ENCODE results near the gene DYNLL1. TPM values are rescaled to one million over a fixed set of nuclear protein-coding genes. Genes with fewer than 3 reads are reported as not detected.
"Not testable (repeated sequence)": the region's sequence is repeated elsewhere in the genome, so short reads cannot be mapped to it uniquely, and the experiment has no call there.

The DYNLL1 gene
- total RNA-seq: 144 TPM
- long read RNA-seq, transcript DYNLL1-201 (3 exons, 720 nt): major isoform, 27 of 45 reads
- long read RNA-seq, transcript DYNLL1-205 (5 exons, 662 nt): minor isoform, 7 of 45 reads
- long read RNA-seq, partial matches to known transcripts: 0 of 45 reads
- long read RNA-seq, other reads (novel, unspliced or antisense): 2 of 45 reads

- peak; percentile 98 for DNase-seq
- intact Hi-C loops (cut with micrococcal nuclease): loop anchor here (5.0 kb wide), 1 partner anchor 41 kb away; no protein-coding TSS in a partner anchor
- ATAC-seq: peak; percentile 98
These were observed at the start of gene DYNLL1 for GRCh38 chr12:120495731-120496412. Gene DYNLL1, plus strand, starts transcription at chr12:120496113. Its CDS starts 309 bp downstream, at chr12:120496422.

- DNase-seq; ATAC-seq; intact Hi-C loops (cut with micrococcal nuclease): not testable (repeated sequence)
These were observed 49.1 kb upstream of the DYNLL1 start for GRCh38 chr12:120446844-120447178.

DNA sequence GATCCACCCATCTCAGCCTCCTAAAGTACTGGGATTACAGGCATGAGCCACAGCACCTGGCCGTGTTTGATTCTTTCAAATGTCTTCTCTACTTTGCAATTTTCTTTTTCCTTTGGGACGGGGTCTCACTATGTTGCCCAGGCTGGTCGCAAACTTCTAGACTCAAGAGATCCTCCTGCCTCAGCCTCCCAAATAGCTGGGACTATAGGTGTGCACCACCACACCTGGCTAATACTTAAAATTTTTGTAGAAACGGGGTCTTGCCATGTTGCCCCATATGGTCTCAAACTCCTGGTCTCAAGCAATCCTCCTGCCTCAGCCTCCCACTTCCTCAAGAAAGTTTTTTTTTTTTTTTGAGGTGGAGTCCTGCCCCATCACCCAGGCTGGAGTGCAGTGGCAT is 47.9 kb upstream of the DYNLL1 start:
- ATAC-seq: no peak
- intact Hi-C loops (cut with micrococcal nuclease): no loop called here
- DNase-seq: no peak

DNA sequence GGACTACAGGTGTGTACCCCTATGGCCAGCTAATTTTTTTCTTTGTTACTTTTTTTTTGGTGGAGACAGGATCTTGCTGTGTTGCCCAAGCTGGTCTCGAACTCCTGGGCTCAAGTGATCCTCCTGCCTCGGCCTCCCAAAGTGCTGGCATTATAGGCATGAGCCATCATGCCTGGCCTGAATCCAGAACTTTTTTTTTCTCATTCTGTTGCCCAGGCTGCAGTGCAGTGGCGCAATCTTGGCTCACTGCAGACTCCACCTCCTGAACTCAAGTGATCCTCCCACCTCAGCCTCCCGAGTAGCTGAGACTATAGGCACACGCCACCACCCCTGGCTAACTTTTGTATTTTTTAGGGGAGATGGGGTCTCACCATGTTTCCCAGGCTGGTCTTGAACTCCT is 43.4 kb upstream of the DYNLL1 start:
- DNase-seq; ATAC-seq; intact Hi-C loops (cut with micrococcal nuclease): not testable (repeated sequence)

DNA sequence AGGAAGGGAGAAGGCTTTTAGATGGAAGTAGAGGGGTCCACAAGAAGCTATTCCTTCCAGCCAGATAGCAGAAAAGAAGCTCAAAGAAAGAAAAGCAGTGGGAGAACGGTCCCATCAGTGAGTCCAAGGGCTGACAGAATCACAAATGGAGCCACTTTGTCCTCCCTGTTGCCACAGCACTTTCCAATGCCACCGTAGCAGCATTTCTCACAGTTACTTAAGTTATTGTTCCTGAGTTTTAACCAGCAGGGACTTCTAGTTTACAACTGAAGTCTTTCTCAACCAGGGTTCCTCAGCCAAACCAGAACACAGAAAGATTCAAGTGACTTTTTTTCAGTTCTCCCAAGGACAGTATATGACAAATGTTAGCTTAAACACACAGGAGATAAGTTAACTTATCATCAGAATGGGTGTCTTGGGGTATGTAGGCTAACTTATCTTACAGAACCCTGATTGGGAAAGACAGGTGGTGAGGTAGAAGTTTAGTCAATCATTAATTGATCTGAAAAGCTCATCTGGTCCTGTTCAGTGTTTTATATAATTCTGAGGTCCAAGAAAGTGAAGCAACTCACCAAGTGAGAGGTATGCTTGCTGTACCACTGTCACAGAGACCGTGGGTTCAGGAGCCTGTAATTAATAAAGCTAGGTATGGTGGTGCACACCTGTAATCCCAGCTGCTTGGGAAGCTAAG is 42.7 kb upstream of the DYNLL1 start:
- ATAC-seq (no peak), DNase-seq (no peak)
- intact Hi-C loops (cut with micrococcal nuclease): no loop called here

GRCh38 chr12:120453977-120454376 is 41.9 kb upstream of the DYNLL1 start:
- DNase-seq (no peak), ATAC-seq (peak; percentile 27)
- intact Hi-C loops (cut with micrococcal nuclease): no loop called here

- ATAC-seq (no peak), DNase-seq (no peak)
- intact Hi-C loops (cut with micrococcal nuclease): no loop called here
These were observed 40.6 kb upstream of the DYNLL1 start for GRCh38 chr12:120455302-120455701.

GRCh38 chr12:120457133-120457532 is 38.8 kb upstream of the DYNLL1 start:
- no peak for DNase-seq
- ATAC-seq: no peak
- intact Hi-C loops (cut with micrococcal nuclease): no loop called here

DNA sequence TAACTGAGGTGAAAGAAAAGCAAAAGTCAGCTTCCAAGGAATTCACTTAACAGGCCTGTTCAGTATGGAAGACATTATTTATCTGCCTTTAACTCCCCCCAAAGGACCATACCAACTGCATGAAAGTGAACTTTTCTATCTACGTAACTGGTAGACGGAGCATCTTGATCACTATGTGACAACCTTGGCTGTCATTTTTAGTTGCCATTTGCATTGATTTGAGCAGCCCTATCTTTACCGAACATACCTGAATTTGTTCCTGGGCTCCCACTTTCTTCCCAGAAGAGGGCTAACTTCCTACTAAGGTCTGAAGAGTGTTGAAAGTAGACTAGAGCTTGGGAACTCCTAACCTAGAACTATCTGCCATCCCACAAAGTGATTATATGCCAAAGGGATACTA is 35.8 kb upstream of the DYNLL1 start:
- intact Hi-C loops (cut with micrococcal nuclease): no loop called here
- ATAC-seq: no peak
- DNase-seq: no peak

- ATAC-seq (no peak), DNase-seq (no peak)
- intact Hi-C loops (cut with micrococcal nuclease): no loop called here
These were observed 33.7 kb upstream of the DYNLL1 start for GRCh38 chr12:120462099-120462640.

GRCh38 chr12:120463712-120464111 is 32.2 kb upstream of the DYNLL1 start:
- intact Hi-C loops (cut with micrococcal nuclease): no loop called here
- no peak for ATAC-seq
- no peak for DNase-seq

DNA sequence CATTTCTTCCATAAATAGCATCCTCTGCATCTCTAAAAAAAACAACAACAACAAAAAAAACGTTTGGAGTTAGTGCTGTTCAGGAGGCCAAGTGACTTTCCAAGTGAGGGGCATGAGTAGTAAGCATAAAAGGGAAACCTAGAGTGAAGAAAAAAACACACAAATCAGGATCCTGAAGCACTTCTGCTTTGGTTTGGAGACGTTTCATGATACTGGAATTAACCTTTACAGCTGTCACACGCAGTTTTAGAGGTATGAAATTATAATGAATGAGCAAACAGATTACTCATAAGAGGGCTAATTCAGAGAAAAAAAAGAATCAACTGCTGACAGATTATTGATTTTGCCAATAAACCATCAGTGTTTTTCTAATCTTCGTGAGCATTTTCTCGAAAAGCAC is 30.2 kb upstream of the DYNLL1 start:
- intact Hi-C loops (cut with micrococcal nuclease): no loop called here
- ATAC-seq: no peak
- DNase-seq: no peak

DNA sequence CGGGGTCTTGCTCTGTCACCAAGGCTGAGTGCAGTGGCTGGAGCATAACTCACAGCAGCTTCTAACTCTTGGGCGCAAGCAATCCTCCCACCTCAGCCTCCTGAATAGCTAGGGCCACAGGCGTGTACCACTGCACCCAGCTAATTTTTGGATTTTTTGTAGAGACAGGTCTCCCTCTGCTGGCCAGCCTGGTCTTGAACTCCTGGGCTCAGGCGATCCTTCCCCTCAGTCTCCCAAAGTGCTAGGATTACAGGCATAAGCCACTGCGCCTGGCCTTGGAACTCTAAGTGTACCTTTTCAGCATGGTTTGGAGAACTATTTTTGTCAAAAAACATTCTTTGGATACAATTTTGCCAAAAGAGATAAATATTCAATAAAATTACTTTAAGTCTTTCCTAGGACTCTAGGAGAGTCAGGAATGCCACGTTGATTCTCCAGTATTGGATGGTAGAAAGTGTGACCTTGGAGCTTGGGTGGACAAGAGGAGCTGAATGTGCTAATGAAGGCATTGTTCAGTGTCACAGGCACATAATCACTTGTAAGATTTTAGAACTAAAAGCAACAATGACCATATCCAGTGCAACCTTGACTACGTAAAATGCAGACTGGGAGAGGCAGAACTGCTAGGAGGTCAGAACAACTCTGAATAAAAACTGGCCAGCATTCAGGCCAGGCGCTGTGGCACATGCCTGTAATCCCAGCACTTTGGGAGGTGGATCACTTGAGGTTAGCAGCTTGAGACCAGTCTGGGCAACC is 29.2 kb upstream of the DYNLL1 start:
- ATAC-seq: no peak
- DNase-seq: peak; percentile 41

GRCh38 chr12:120467439-120467838 is 28.5 kb upstream of the DYNLL1 start:
- DNase-seq (no peak), ATAC-seq (no peak)
- intact Hi-C loops (cut with micrococcal nuclease): no loop called here

More for the DNA sequence above, 29.2 kb upstream of the DYNLL1 start:
- intact Hi-C loops (cut with micrococcal nuclease): no loop called here

GRCh38 chr12:120468325-120468820 is 27.5 kb upstream of the DYNLL1 start:
- intact Hi-C loops (cut with micrococcal nuclease): no loop called here
- ATAC-seq (no peak), DNase-seq (peak; percentile 39)

DNA sequence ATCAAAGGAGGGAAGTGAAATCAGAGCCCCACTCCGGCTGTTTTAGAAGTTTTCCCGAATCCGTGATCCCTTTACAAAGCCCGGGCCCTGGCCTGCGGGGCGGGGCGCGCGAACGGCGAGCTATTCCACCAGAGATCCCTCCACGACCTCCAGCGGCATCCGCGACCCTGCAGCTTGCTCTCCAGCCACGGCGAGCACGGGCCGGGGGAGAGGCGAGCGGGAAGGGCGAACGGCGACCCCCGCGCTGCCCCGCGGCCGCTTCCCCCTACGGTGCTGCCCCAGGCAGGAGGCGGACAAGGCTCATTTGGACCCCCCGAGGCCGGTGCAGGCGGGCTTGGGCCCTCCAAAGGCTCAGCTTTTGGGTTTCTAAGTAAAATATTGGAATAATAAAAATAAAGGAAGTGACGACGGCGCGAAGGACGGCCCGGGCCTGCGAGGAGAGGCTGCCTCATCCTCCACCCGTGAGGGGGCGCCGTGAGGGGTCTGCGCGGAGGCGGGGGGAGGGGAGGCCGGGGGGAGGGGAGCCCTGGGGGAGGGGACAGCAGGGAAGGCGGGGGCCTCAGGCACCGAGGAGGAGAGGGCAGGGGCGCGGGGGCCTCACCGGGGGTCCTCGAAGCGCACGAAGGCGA is 27.0 kb upstream of the DYNLL1 start:
- DNase-seq (peak; percentile 63), ATAC-seq (peak; percentile 47)
- intact Hi-C loops (cut with micrococcal nuclease): no loop called here

DNA sequence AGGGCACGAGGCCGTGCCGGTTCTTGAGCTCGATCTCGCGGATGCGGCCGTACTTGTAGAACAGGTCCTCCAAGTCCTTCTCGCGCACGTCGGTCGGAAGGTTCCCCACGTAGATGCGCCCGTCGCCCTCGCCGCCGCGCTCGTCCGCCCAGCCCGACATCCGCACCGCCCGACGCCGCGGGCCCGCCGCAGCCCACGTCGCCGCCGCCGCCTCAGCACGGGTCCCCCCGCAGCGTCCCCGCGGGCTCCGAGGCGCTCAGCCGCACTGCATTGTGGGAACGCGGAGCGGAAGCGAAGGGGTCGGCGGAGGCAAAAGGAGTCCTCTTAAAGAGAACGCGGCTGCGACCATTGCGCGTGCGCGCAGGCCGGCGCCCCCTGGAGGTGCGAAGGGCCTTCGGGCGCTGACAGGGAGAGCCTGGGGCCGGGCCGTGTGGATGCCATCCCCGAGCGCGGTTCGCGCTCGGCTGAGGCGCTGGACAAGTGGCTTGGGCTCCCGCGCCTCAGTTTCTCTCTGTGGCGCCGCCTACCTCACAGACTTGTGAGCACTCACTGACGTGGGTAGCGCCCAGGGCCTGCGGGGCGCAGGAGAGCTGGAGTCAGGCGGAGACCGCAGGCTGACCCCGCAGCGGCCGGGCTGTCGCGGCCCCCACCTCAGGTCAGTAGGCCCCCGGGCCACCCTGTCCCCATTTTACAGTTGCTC is 26.3 kb upstream of the DYNLL1 start, which contains the start of gene SRSF9:
TSS of gene SRSF9 (minus strand) at position 299 of the 700 bp plus-strand sequence. CDS start at position 160, 139 bp downstream.
- intact Hi-C loops (cut with micrococcal nuclease): no loop called here
- DNase-seq (peak; percentile 98), ATAC-seq (peak; percentile 92)

- DNase-seq (no peak), ATAC-seq (peak; percentile 33)
- intact Hi-C loops (cut with micrococcal nuclease): no loop called here
These were observed 25.6 kb upstream of the DYNLL1 start for GRCh38 chr12:120470150-120470784.

Data from left ventricle myocardium superior (tissue), 1 donor.